GM11168 (cell line): ENCODE data around the gene DNAJC22.
"Not testable (repeated sequence)": the region's sequence is repeated elsewhere in the genome, so short reads cannot be mapped to it uniquely, and the experiment has no call there.

Experiments used
- in situ Hi-C: fragments of 300-500 bp; cut with MboI; formaldehyde crosslinking; loops from one replicate; pipeline ENCODE4 v1.12.0; 2022; ENCODE audit warnings: low sequenced_read_pairs; ENCODE audit not compliant: unreplicated experiment

DNAJC22 gene

DNA sequence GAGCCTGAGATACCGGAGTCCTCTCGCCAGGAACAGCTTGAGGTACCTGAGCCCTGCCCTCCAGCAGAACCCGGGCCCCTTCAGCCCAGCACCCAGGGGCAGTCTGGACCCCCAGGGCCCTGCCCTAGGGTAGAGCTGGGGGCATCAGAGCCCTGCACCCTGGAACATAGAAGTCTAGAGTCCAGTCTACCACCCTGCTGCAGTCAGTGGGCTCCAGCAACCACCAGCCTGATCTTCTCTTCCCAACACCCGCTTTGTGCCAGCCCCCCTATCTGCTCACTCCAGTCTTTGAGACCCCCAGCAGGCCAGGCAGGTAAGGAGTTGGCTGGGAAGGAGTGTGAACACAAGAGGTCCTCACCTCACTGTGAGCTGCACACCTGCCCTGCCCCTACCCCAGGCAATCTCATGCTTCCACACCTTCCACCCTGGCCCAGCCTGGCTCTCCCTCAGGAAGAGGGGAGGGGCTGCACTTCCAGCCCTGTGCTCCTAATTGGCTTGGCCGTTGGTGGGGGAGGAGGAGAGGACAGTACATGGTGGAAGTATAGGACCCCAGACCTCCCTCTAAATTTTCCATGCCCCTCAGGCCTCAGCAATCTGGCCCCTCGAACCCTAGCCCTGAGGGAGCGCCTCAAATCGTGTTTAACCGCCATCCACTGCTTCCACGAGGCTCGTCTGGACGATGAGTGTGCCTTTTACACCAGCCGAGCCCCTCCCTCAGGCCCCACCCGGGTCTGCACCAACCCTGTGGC is 15.9 kb upstream of the DNAJC22 start:
- in situ Hi-C loops, result no loop called here

DNA sequence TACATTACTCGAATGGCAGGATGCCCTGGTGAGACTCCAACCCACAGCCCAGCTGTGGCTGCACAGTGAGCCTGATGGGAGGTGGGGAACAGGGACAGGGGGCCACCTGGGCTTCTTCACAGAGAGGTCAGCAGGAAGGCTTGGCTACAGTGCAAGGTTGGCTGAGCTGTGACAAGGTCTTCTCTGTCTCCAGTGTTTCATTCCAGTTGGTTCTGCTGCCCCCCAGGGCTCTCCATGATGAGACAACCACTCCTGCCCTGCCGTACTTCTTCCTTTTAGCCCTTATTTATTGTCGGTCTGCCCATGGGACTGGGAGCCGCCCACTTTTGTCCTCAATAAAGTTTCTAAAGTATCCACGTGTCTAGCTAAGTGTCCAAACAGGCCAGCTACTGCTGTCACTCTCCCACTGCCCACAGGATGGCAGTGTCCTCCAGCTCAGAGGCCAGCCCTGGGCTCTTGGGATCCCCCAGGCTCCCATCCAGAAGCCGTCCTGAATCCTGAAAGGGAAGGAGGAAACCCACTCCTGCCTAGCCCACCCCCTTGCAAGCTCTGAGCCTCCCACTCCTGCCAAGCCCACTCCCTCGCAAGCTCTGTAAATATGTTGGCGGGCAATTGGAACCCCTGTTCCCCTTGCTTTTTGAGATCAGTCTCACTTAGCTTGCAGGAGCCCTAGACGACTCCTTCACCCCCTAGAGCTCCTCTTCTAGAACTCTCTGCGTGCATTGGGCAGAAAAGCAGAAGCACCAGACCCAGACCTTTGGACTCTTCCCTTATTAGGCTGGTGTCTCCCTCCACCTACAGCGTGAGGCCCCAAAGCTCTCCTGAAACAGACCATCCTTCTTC is 15.1 kb upstream of the DNAJC22 start:
- in situ Hi-C loops, result no loop called here

- in situ Hi-C loops, result no loop called here
Observed at GRCh38 chr12:49332441-49332861, 14.2 kb upstream of the DNAJC22 start.

GRCh38 chr12:49332891-49333371 is 13.8 kb upstream of the DNAJC22 start:
- in situ Hi-C loops, result no loop called here

- in situ Hi-C loops, result not testable (repeated sequence)
Observed at GRCh38 chr12:49333778-49334177, 12.9 kb upstream of the DNAJC22 start.

GRCh38 chr12:49334226-49334625 is 12.5 kb upstream of the DNAJC22 start:
- in situ Hi-C loops, result no loop called here

DNA sequence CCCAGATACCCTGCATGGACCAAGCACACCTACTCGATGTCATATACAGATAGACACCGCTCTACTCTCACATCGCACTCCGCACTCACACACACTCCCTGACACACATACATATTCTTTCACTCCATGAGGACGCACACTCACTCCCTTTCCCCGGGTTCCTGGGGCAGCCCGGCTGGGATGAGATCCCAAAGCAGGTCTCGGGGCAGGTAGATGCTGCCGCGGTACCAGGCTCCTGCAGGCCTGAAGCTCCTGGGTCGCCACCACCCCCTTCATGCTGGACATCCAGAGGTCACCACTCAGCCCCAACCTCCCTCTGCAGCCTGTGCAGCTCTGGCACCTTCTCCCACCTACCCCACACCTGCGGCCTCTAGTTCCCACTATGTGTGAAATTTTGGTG is 12.0 kb upstream of the DNAJC22 start:
- in situ Hi-C loops, result loop anchor here (5.0 kb wide), 1 partner anchor 42 kb away; no protein-coding TSS in a partner anchor

DNA sequence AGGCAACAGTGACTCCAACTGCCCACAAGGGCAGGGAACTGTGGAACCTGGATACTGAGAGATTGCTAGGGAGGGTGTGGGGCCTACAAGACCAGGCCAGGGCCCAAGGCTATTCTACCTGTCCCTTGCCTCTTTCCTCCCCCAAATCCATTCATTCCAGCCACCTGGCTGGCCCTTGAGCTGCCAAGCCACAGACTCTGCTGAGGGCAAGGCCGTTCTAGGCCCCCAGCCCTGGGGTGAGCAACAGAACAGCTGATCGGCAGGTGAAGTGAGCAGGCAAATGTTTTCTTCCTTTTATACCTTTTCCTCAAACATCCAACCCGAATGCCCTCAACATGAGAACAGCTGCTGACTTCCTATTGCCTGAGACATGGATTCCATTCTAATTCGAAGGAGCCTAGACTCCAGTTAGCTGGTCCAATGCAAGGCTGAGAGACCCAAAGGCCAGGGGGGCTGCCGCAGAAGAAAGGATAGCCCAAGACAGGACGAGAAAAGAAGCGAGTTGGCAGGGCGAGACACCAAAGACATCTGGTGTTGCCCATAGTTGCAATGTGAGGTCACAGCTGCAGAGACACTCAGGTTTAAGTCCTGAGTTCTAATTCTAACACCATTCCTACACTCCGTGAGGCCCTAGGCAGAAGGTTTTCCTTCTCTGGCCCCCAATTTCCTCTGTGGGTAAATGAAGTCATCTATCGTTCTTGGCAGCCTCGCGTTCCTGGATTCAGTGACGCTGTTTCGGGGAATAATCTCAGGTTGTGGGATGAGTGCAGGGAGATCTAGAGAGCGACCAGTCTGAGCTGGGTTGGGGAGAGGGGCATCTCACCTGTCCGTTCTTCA is 11.4 kb upstream of the DNAJC22 start:
- in situ Hi-C loops, result loop anchor here (5.0 kb wide), 1 partner anchor 43 kb away; no protein-coding TSS in a partner anchor

GRCh38 chr12:49335955-49336644 is 10.6 kb upstream of the DNAJC22 start:
- in situ Hi-C loops, result loop anchor here (5.0 kb wide), 1 partner anchor 44 kb away; no protein-coding TSS in a partner anchor

DNA sequence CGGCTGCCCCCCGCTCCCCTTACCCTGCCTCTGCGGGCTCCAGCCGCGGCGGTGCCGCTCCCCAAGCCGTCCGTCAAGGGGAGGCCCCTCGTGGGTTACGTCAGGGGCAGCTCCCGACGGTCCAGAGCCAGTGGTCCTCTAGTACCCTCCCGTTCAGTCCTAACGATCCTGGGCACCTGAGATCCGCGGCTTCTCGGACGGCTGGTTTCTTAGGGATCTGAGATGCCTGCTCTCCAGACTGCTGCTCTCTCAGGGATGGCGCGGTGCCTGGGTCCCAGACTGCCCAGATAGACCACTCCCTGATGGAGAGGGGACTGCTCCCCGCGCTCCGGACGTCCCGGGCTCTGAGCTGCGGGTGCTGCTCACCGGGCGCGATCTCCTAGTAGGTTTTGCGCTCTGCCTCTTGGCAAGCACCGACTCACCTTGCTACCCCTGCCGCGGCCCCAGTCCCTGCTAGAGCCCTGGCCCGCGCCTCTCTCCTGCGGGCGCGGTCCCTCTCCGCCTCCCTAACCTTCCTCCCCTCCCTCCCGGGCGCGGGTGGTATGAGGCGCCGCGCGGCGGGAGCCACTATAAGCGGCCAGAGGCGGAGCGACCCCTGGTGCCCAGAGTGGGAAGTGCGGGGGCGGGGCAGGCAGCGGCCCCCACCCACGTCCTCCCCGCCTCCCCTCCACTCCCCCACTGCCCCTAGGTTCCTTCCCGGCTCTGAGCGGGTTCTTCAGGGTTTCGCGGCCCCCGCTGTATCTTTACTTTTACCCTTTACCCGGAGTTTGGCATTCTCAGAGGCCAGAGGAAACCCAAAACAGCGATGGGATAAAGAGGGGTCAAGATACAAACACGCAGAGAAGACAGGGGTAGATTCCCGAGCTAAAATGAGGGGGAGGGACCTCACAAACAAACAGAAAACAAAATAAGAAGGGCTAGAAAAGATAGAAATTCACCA is 9.8 kb upstream of the DNAJC22 start, which contains the start of gene C1QL4:
Gene C1QL4, minus strand, starts transcription at position 544 of the 940 bp plus-strand sequence. CDS start 711 bp downstream, outside the sequence.
- in situ Hi-C loops, result loop anchor here (5.0 kb wide), 1 partner anchor 45 kb away; no protein-coding TSS in a partner anchor

DNA sequence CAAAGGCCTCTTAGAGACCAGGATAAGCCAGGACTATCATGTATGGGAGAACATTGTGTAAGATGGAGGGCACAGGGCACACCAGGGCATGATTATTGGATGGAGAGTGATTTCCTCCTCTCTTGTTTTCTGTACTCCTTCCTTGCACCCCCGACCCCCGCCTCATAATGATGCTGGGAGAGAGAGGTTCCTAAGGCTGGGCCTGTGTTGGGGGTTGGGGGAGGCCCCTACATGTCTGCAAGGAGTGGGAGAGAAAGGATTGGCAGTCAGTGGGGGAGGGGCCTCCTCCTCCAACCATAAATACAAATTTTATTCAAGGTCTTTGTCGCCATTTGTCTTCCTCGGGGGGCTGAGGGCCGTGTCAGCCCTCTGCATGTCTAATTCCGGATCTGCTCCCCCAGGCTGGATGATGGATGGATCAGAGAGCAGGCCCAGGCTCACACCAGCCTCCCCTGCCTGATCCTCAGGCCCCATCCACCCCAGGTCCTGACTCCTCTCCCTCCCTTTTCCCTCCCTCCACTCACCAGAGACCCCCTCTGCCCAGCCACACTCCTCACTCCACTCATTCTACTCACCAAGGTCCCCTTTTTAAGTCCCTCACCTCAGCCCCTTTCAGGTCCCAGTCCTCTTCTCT is 7.7 kb upstream of the DNAJC22 start:
- in situ Hi-C loops, result loop anchor here (5.0 kb wide), 1 partner anchor 47 kb away; no protein-coding TSS in a partner anchor

DNA sequence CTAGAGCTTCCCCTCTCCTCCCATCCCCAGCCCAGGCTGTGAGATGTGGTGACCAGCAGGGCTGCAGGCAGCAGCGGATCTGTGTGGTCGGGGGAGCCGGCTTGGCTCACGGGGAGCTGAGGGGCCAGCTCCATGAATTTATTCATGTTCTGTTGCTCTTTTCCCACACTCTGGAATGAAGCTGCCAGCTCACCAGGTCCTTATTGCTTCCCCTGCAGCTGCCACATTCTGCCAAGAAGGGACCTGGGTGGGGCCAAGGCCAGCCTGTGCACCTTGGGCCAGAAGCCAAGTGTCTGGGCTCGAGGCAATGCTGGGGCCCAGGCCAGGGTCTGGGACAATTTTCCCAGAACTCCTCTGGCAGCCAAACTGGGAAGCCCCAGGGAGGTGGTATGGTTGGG is 7.2 kb upstream of the DNAJC22 start:
- in situ Hi-C loops, result loop anchor here (5.0 kb wide), 1 partner anchor 47 kb away; no protein-coding TSS in a partner anchor

GRCh38 chr12:49340095-49340870 is 6.4 kb upstream of the DNAJC22 start:
- in situ Hi-C loops, result no loop called here

- in situ Hi-C loops, result no loop called here
Observed at GRCh38 chr12:49340971-49341776, 5.5 kb upstream of the DNAJC22 start.

DNA sequence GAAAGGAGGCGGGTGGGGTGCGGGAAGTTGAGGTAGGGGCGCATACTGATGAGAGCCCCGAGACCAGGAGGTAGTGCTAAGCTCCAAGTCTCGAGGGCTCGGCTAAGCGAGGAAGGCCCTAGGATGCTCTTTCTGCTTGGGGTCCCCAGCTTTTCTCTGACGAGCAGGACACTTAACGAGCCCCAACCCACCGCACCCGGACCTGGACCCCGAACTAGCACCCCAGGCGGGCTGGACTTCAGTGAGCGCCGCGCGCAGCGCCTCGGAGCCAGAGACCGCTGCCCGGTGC is 5.0 kb upstream of the DNAJC22 start:
- in situ Hi-C loops, result no loop called here
